HG02678 (cell line): ENCODE results near the gene HADH.
A peak's percentile ranks its signal among the peaks of the same experiment; 100 is the strongest.

Experiments
- ATAC-seq: cut with Tn5 transposase; IDR thresholded peaks from one replicate; pipeline ENCODE4 v1.9.1; 2021; ENCODE audit warnings: mild to moderate bottlenecking, moderate library complexity; ENCODE audit not compliant: unreplicated experiment

HADH gene

GRCh38 chr4:108055787-108056186 lies 66.1 kb downstream of the HADH start:
- ATAC-seq, result no peak

- no peak for ATAC-seq
Observed at GRCh38 chr4:108056418-108056817, 66.7 kb downstream of the HADH start.

GRCh38 chr4:108058685-108059440 lies 69.2 kb downstream of the HADH start:
- no peak for ATAC-seq

GRCh38 chr4:108060164-108060563 lies 70.5 kb downstream of the HADH start:
- ATAC-seq, result no peak

- ATAC-seq, result no peak
Observed at GRCh38 chr4:108060686-108061321, 71.1 kb downstream of the HADH start.

GRCh38 chr4:108068442-108068841 lies 78.8 kb downstream of the HADH start:
- no peak for ATAC-seq

GRCh38 chr4:108070775-108071174 lies 81.1 kb downstream of the HADH start:
- no peak for ATAC-seq

- peak; percentile 78 for ATAC-seq
Observed at GRCh38 chr4:108072300-108072699, 82.6 kb downstream of the HADH start.

GRCh38 chr4:108078024-108078733 lies 88.5 kb downstream of the HADH start:
- ATAC-seq, result no peak

- no peak for ATAC-seq
Observed at GRCh38 chr4:108080747-108081146, 91.1 kb downstream of the HADH start.

- no peak for ATAC-seq
Observed at GRCh38 chr4:108081256-108081655, 91.6 kb downstream of the HADH start.
